Epidermal melanocyte (primary cell): ENCODE measurements around the gene PIK3IP1.

Experiments used
- DNase-seq: peaks from one replicate; pipeline ENCODE4 v3.0.0; 2011; ENCODE audit warnings: low spot score; ENCODE audit not compliant: insufficient read length

PIK3IP1 gene

GRCh38 chr22:31313366-31314147 lies 21.3 kb upstream of the PIK3IP1 start:
- peak; percentile 70 for DNase-seq

- no peak for DNase-seq
Observed at GRCh38 chr22:31308181-31308580, 15.9 kb upstream of the PIK3IP1 start.

GRCh38 chr22:31305194-31305593 lies 12.9 kb upstream of the PIK3IP1 start:
- DNase-seq: no peak

- DNase-seq: no peak
Observed at GRCh38 chr22:31302537-31302936, 10.2 kb upstream of the PIK3IP1 start.

GRCh38 chr22:31302006-31302405 lies 9.7 kb upstream of the PIK3IP1 start:
- DNase-seq: no peak

- no peak for DNase-seq
Observed at GRCh38 chr22:31300896-31301295, 8.6 kb upstream of the PIK3IP1 start.

GRCh38 chr22:31295831-31296657 lies 3.8 kb upstream of the PIK3IP1 start:
- no peak for DNase-seq

- no peak for DNase-seq
Observed at GRCh38 chr22:31295360-31295759, 3.1 kb upstream of the PIK3IP1 start.

- no peak for DNase-seq
Observed at GRCh38 chr22:31291481-31292235, 630 bp downstream of the PIK3IP1 start.

- DNase-seq: peak; percentile 95
Observed at GRCh38 chr22:31290494-31291471, 1.5 kb downstream of the PIK3IP1 start.

- DNase-seq: no peak
Observed at GRCh38 chr22:31289344-31289743, 2.9 kb downstream of the PIK3IP1 start.

GRCh38 chr22:31288496-31289240 lies 3.6 kb downstream of the PIK3IP1 start:
- no peak for DNase-seq

GRCh38 chr22:31287818-31288495 lies 4.3 kb downstream of the PIK3IP1 start:
- no peak for DNase-seq

- DNase-seq: no peak
Observed at GRCh38 chr22:31286360-31287255, 5.7 kb downstream of the PIK3IP1 start.

GRCh38 chr22:31284281-31285155 lies 7.8 kb downstream of the PIK3IP1 start:
- no peak for DNase-seq

GRCh38 chr22:31282748-31283468 lies 9.4 kb downstream of the PIK3IP1 start:
- no peak for DNase-seq

- DNase-seq: no peak
Observed at GRCh38 chr22:31281733-31282132, 10.6 kb downstream of the PIK3IP1 start.
